H1 (cell line): ENCODE results near the gene BTBD9. TPM values are rescaled to one million over a fixed set of nuclear protein-coding genes. Genes with fewer than 3 reads are reported as not detected.

Source experiments
- CTCF ChIA-PET: fragments of 300-600 bp; sonication (Branson Sonifier 250); formaldehyde crosslinking; loops from one replicate; lab custom pipeline; 2021; ENCODE audit not compliant: partially characterized antibody; lab: Charles Lee
- POLR2A ChIA-PET: fragments of 300-600 bp; sonication (Branson Sonifier 250); formaldehyde crosslinking; loops from one replicate; lab custom pipeline; 2021; ENCODE audit warnings: inconsistent platforms; ENCODE audit not compliant: partially characterized antibody; lab: Charles Lee
- DNase-seq, 2 experiments: peaks; one replicate each; pipeline versions ENCODE4 v3.0.0 to v3.0.0-alpha.2; 2010 to 2022; ENCODE audit warnings: low spot score in 2 of 2, low read depth in 1 of 2, mixed read lengths in 1 of 2
- FAIRE-seq: peaks from 2 replicates; lab custom pipeline; 2011; peaks lifted over from hg19 to GRCh38; lab: Jason Lieb, UNC
- H2AFZ ChIP-seq: 2 replicates; pipeline ENCODE4 v1.8.1; 2012; ENCODE audit warnings: low read length, inconsistent platforms
- H2AK5ac ChIP-seq: 2 replicates; pipeline ENCODE4 v1.6.1; 2013; ENCODE audit warnings: low read depth, low read length
- H2BK120ac ChIP-seq: replicated peaks from 2 replicates; pipeline ENCODE3; 2013; ENCODE audit warnings: low read depth, low read length, inconsistent platforms
- H2BK12ac ChIP-seq: 2 replicates; pipeline ENCODE4 v1.6.1; 2013; ENCODE audit warnings: low read depth, low read length
- H2BK15ac ChIP-seq: 2 replicates; pipeline ENCODE4 v1.6.1; 2013; ENCODE audit warnings: low read length
- H2BK20ac ChIP-seq: 2 replicates; pipeline ENCODE4 v1.6.1; 2013; ENCODE audit warnings: low read length
- H2BK5ac ChIP-seq: 2 replicates; pipeline ENCODE4 v1.6.1; 2013; ENCODE audit warnings: low read depth, low read length
- H3K14ac ChIP-seq: 2 replicates; pipeline ENCODE4 v1.6.1; 2013; ENCODE audit warnings: inconsistent platforms; ENCODE audit not compliant: insufficient read length
- H3K18ac ChIP-seq: 2 replicates; pipeline ENCODE4 v1.6.1; 2013; ENCODE audit warnings: low read length; ENCODE audit errors: extremely low read depth
- H3K23ac ChIP-seq: 2 replicates; pipeline ENCODE4 v1.6.1; 2013; ENCODE audit warnings: inconsistent platforms; ENCODE audit not compliant: insufficient read length
- H3K23me2 ChIP-seq: 2 replicates; pipeline ENCODE4 v1.6.1; 2013; ENCODE audit warnings: low read depth, low read length
- H3K27ac ChIP-seq: 2 replicates; pipeline ENCODE4 v1.6.1; 2011; ENCODE audit warnings: low read depth, low read length, inconsistent platforms
- H3K27me3 ChIP-seq, 4 experiments: replicated peaks in 1 of 4; 1 replicate in 1 of 4; 2 replicates in 3 of 4; pipeline versions ENCODE4 v1.6.1 to v1.8.1; 2011 to 2013; ENCODE audit warnings: low read length in 3 of 4, mild to moderate bottlenecking in 3 of 4, inconsistent platforms in 2 of 4, mixed read lengths in 2 of 4, moderate library complexity in 1 of 4; ENCODE audit not compliant: control insufficient read depth in 3 of 4, insufficient read depth in 3 of 4; ENCODE audit errors: extremely low read depth in 1 of 4
- H3K36me3 ChIP-seq, 4 experiments: 2 replicates each; pipeline versions ENCODE4 v1.6.1 to v1.8.1; 2011 to 2013; ENCODE audit warnings: mild to moderate bottlenecking in 4 of 4, low read length in 3 of 4, moderate library complexity in 2 of 4, control low read depth in 1 of 4, inconsistent platforms in 1 of 4; ENCODE audit not compliant: insufficient read depth in 4 of 4, control insufficient read depth in 2 of 4
- H3K4ac ChIP-seq: replicated peaks from 2 replicates; pipeline ENCODE3; 2013; ENCODE audit warnings: low read length, low read depth, mixed read lengths, inconsistent platforms; ENCODE audit not compliant: insufficient read length
- H3K4me1 ChIP-seq, 4 experiments: replicated peaks in 1 of 4; 1 replicate in 1 of 4; 2 replicates in 3 of 4; pipeline versions ENCODE4 v1.6.1 to v1.8.1; 2011 to 2013; ENCODE audit warnings: low read length in 3 of 4, inconsistent platforms in 2 of 4, mixed read lengths in 1 of 4; ENCODE audit not compliant: insufficient read depth in 4 of 4, control insufficient read depth in 3 of 4
- H3K4me2 ChIP-seq, 2 experiments: 2 replicates each; pipeline versions ENCODE4 v1.6.1 to v1.8.1; 2011 to 2013; ENCODE audit warnings: low read depth in 2 of 2, low read length in 2 of 2, control low read depth in 1 of 2, inconsistent platforms in 1 of 2, mild to moderate bottlenecking in 1 of 2; ENCODE audit not compliant: insufficient read depth in 1 of 2
- H3K4me3 ChIP-seq, 4 experiments: fragments of 200-600, 300-600 bp in 1 of 4; sonication (generic), shearing (Covaris generic), sonication (Bioruptor Twin) in 1 of 4; 2 replicates each; pipeline versions ENCODE4 v1.5.1 to v1.8.1; 2011 to 2016; ENCODE audit warnings: low read length in 4 of 4, low read depth in 3 of 4, control low read depth in 2 of 4, inconsistent platforms in 2 of 4, mild to moderate bottlenecking in 2 of 4, mixed read lengths in 1 of 4, moderate library complexity in 1 of 4; ENCODE audit not compliant: insufficient read depth in 2 of 4; ENCODE audit errors: extremely low read depth in 1 of 4
- H3K56ac ChIP-seq: replicated peaks from 2 replicates; pipeline ENCODE3; 2013; ENCODE audit warnings: low read depth, mild to moderate bottlenecking, mixed read lengths, low read length, inconsistent platforms; ENCODE audit not compliant: insufficient read length
- H3K79me1 ChIP-seq: 2 replicates; pipeline ENCODE4 v1.6.1; 2013; ENCODE audit warnings: low read depth, low read length, control low read depth
- H3K79me2 ChIP-seq, 2 experiments: 2 replicates each; pipeline versions ENCODE4 v1.6.1 to v1.8.1; 2012 to 2013; ENCODE audit warnings: low read length in 2 of 2, mild to moderate bottlenecking in 2 of 2, inconsistent platforms in 1 of 2; ENCODE audit not compliant: insufficient read depth in 2 of 2, control insufficient read depth in 1 of 2
- H3K9ac ChIP-seq, 4 experiments: replicated peaks in 1 of 4; 1 replicate in 1 of 4; 2 replicates in 3 of 4; pipeline versions ENCODE4 v1.6.1 to v1.8.1; 2011 to 2013; ENCODE audit warnings: low read depth in 3 of 4, low read length in 3 of 4, control low read depth in 2 of 4, mild to moderate bottlenecking in 2 of 4, moderate library complexity in 2 of 4, inconsistent platforms in 1 of 4; ENCODE audit errors: extremely low read depth in 1 of 4
- H3K9me3 ChIP-seq, 2 experiments: 2 replicates each; pipeline versions ENCODE4 v1.6.1 to v1.8.1; 2012 to 2013; ENCODE audit warnings: mild to moderate bottlenecking in 2 of 2, moderate library complexity in 2 of 2, control low read depth in 1 of 2, inconsistent platforms in 1 of 2, low read depth in 1 of 2, low read length in 1 of 2, mixed read lengths in 1 of 2; ENCODE audit not compliant: insufficient read depth in 2 of 2
- H4K20me1 ChIP-seq, 2 experiments: replicated peaks in 1 of 2; 2 replicates each; pipeline versions ENCODE3 to v1.8.1; 2011 to 2013; ENCODE audit warnings: inconsistent platforms in 2 of 2, low read length in 2 of 2, mild to moderate bottlenecking in 1 of 2; ENCODE audit not compliant: insufficient read depth in 2 of 2, control insufficient read depth in 1 of 2
- H4K5ac ChIP-seq: 2 replicates; pipeline ENCODE4 v1.6.1; 2013; ENCODE audit warnings: low read length, low read depth, mixed read lengths, inconsistent platforms; ENCODE audit not compliant: insufficient read length
- H4K8ac ChIP-seq: 2 replicates; pipeline ENCODE4 v1.8.0; 2013; ENCODE audit warnings: mild to moderate bottlenecking, moderate library complexity, low read length, inconsistent platforms; ENCODE audit not compliant: insufficient read depth; ENCODE audit errors: extremely low read depth
- H4K91ac ChIP-seq: replicated peaks from 2 replicates; pipeline ENCODE3; 2013; ENCODE audit warnings: low read length, mixed read lengths, inconsistent platforms; ENCODE audit not compliant: insufficient read length
- ASH2L ChIP-seq: fragments of 200-600, 300-600 bp; sonication (generic); IDR thresholded peaks from one replicate; pipeline ENCODE4 v1.7.1; 2017; ENCODE audit warnings: low read length
- BACH1 ChIP-seq: IDR thresholded peaks from 2 replicates; pipeline ENCODE4 v1.6.1; 2012; ENCODE audit warnings: low read length, improper control_type of control experiment
- KDM1A ChIP-seq: fragments of 200-600, 300-600 bp; sonication (generic); IDR thresholded peaks from 2 replicates; pipeline ENCODE4 v1.7.1; 2016; ENCODE audit warnings: mild to moderate bottlenecking, low read length, borderline replicate concordance
- MAFK ChIP-seq: IDR thresholded peaks from 2 replicates; pipeline ENCODE4 v1.6.1; 2012; ENCODE audit warnings: low read depth, mild to moderate bottlenecking, improper control_type of control experiment, low read length
- NRF1 ChIP-seq: IDR thresholded peaks from 2 replicates; pipeline ENCODE4 v1.6.1; 2011; ENCODE audit warnings: mild to moderate bottlenecking, low read depth, low read length, improper control_type of control experiment
- RNF2 ChIP-seq: fragments of 200-900, 300-1000 bp; sonication (generic); IDR thresholded peaks from 2 replicates; pipeline ENCODE4 v1.7.1; 2016; ENCODE audit warnings: borderline replicate concordance, low read depth, mild to moderate bottlenecking, antibody characterized with exemption, low read length; ENCODE audit not compliant: poor library complexity, severe bottlenecking; ENCODE audit errors: missing control alignments
- SIN3A ChIP-seq, 2 experiments: IDR thresholded peaks in 1 of 2; conservative IDR thresholded peaks in 1 of 2; 2 replicates each; pipeline ENCODE4 v1.6.1; 2011 to 2012; ENCODE audit warnings: low read length in 2 of 2, improper control_type of control experiment in 1 of 2, low read depth in 1 of 2, mild to moderate bottlenecking in 1 of 2
- SP2 ChIP-seq: IDR thresholded peaks from 2 replicates; pipeline ENCODE4 v1.6.1; 2012; ENCODE audit warnings: mild to moderate bottlenecking, low read length, inconsistent platforms
- SP4 ChIP-seq: IDR thresholded peaks from 2 replicates; pipeline ENCODE4 v1.6.1; 2012; ENCODE audit warnings: low read length, inconsistent platforms
- TAF1 ChIP-seq: IDR thresholded peaks from 2 replicates; pipeline ENCODE4 v1.6.1; 2011; ENCODE audit warnings: mild to moderate bottlenecking, low read depth, low read length
- ZNF274 ChIP-seq: IDR thresholded peaks from 2 replicates; pipeline ENCODE4 v1.7.0; 2012; ENCODE audit warnings: low read length, borderline replicate concordance; ENCODE audit errors: extremely low read depth
- WGBS, 2 experiments: shearing (Covaris generic) in 1 of 2; methylation state at CpG; one replicate each; pipeline versions ENCODE4 v1.1.6 to v1.1.7; 2013 to 2015; ENCODE audit warnings: low lambda C conversion rate in 2 of 2, mixed read lengths in 2 of 2, inconsistent platforms in 1 of 2, low coverage in 1 of 2, missing lambda C conversion rate in 1 of 2; ENCODE audit not compliant: insufficient replicate concordance in 2 of 2, insufficient coverage in 1 of 2, insufficient read length in 1 of 2; ENCODE audit errors: extremely low coverage in 1 of 2, missing lambda C conversion rate in 1 of 2; 5-methylcytosine and 5-hydroxymethylcytosine counted together
- polyA plus RNA-seq, 7 experiments: library from polyadenylated mRNA; depleted of rRNA in 3 of 7; stranded (reverse) in 5 of 7; unstranded in 2 of 7; fragments of >200 nt in 5 of 7; fragments of 200-250 nt in 2 of 7; gene quantifications; 1 replicate in 5 of 7; 2 replicates in 1 of 7; 4 replicates in 1 of 7; pipeline versions ENCODE4 v1.2.1 to v1.2.3, GENCODE V29; 2011 to 2013; ENCODE audit warnings: missing spikeins in 2 of 7, mixed read lengths in 2 of 7
- total RNA-seq: library from RNA; stranded (reverse); fragmentation: NEBNext Ultra II Directional; extraction: Animal tissue kit (Norgen Biotek cat#: 25700); gene quantifications from 2 replicates; pipeline ENCODE4 v1.2.1, GENCODE V29; 2021

BTBD9 gene
- total and polyA plus RNA-seq, 2 of the 8 experiments (the other 6 are each of a cell fraction or from before 2014, with no cell fraction given) = 0.92 to 4.1 TPM

GRCh38 chr6:38656896-38657295 lies 17.2 kb upstream of the BTBD9 start:
- WGBS, 2 experiments = 89% methylated on average over 1 of the region's 1 CpG; no CpG with 5 or more reads in 1 of the 2 experiments
- no peak overlapping the region for H4K91ac ChIP-seq
- H2BK5ac ChIP-seq = no peak overlapping the region
- H3K4me3 ChIP-seq = no peak overlapping the region
- H2AFZ ChIP-seq = no peak overlapping the region
- no peak overlapping the region for H2BK12ac ChIP-seq
- no peak for FAIRE-seq
- H3K27ac ChIP-seq = no peak overlapping the region
- no peak overlapping the region for H2BK120ac ChIP-seq
- ChIA-PET POLR2A (interaction anchor here (0.6 kb wide), 1 partner anchor 43 kb away, joined by 3 read pairs; no protein-coding TSS in a partner anchor), CTCF (interaction anchor here (1.4 kb wide), 1 partner anchor 14 kb away, joined by 5 read pairs; no protein-coding TSS in a partner anchor)
- H3K4me2 ChIP-seq = no peak overlapping the region
- H3K23me2 ChIP-seq = no peaks in the 10 kb centered on the region; the same call in 1 of the 2 replicates
- H3K56ac ChIP-seq = no peak overlapping the region
- no peaks in the 10 kb centered on the region for H3K27me3 ChIP-seq
- H3K79me2 ChIP-seq = no peaks in the 10 kb centered on the region
- peaks cover 0 to 2% of the 10 kb centered on the region in 2 experiments for H4K20me1 ChIP-seq
- TF ChIP-seq RNF2 (no peak), SP2 (no peak), MAFK (no peak), BACH1 (no peak), ASH2L (no peak), NRF1 (no peak), KDM1A (no peak), ZNF274 (no peak), SP4 (no peak), SIN3A (conservative IDR thresholded peaks at IDR 0.05 in 1 of 2, IDR thresholded peaks at IDR 0.05 in 1 of 2; ENCODE audit: low read depth in 1 of 2, low read length in 2 of 2) (no peak), TAF1 (no peak)
- no peak for DNase-seq
- H3K4me1 ChIP-seq = no peaks in the 10 kb centered on the region
- no peaks in the 10 kb centered on the region for H3K36me3 ChIP-seq
- H2BK20ac ChIP-seq = no peak overlapping the region
- H3K23ac ChIP-seq = no peak overlapping the region
- no peak overlapping the region for H3K14ac ChIP-seq
- no peak overlapping the region for H2BK15ac ChIP-seq
- no peaks in the 10 kb centered on the region for H3K9me3 ChIP-seq
- H4K8ac ChIP-seq = no peak overlapping the region
- H3K79me1 ChIP-seq = no peaks in the 10 kb centered on the region; the same call in 1 of the 2 replicates
- no peak overlapping the region for H3K4ac ChIP-seq
- H3K9ac ChIP-seq = no peak overlapping the region
- no peak overlapping the region for H4K5ac ChIP-seq
- H2AK5ac ChIP-seq = no peak overlapping the region
- no peak overlapping the region for H3K18ac ChIP-seq
